ENCODE results near the gene LRTM2. TPM values are rescaled to one million over a fixed set of nuclear protein-coding genes. Genes with fewer than 3 reads are reported as not detected.
A peak's percentile ranks its signal among the peaks of the same experiment; 100 is the strongest.

Gene LRTM2
- total RNA-seq, 1 donor from 2014 or later: not detected

- intact Hi-C loops (cut with DNase I): no loop called here
- no peaks in the 10 kb centered on the region for H3K36me3 ChIP-seq
- no peak overlapping the region for H3K4me3 ChIP-seq
- peak in 1 of 2 donors; percentile 58 for DNase-seq (ENCODE audit: extremely low spot score in 2 of 2)
- no peaks in the 10 kb centered on the region for H3K27me3 ChIP-seq
- no peak for TF ChIP-seq CTCF (IDR thresholded peaks at IDR 0.05)
- no peak for TF ChIP-seq POLR2AphosphoS5 (IDR thresholded peaks at IDR 0.05; ENCODE audit: insufficient read depth in 1 of 2, low read depth in 1 of 2)
- TF ChIP-seq POLR2A (IDR thresholded peaks at IDR 0.05): no peak
- no peaks in the 10 kb centered on the region for H3K4me1 ChIP-seq
- H3K27ac ChIP-seq: no peak overlapping the region
- H3K9me3 ChIP-seq: no peaks in the 10 kb centered on the region
Observed at GRCh38 chr12:1882405-1882804, 62.0 kb downstream of the LRTM2 start.

- Histone ChIP-seq H3K9me3 (no peaks in the 10 kb centered on the region), H3K4me1 (no peaks in the 10 kb centered on the region), H3K4me3 (no peak overlapping the region), H3K27ac (no peak overlapping the region), H3K36me3 (no peaks in the 10 kb centered on the region), H3K27me3 (no peaks in the 10 kb centered on the region)
- intact Hi-C loops (cut with DNase I): no loop called here
- DNase-seq (ENCODE audit: extremely low spot score in 2 of 2): peak; percentile 64 to 93
- TF ChIP-seq CTCF (IDR thresholded peaks at IDR 0.05) (no peak), POLR2AphosphoS5 (IDR thresholded peaks at IDR 0.05; ENCODE audit: insufficient read depth in 1 of 2, low read depth in 1 of 2) (no peak), POLR2A (IDR thresholded peaks at IDR 0.05) (no peak)
Observed at GRCh38 chr12:1882850-1883470, 62.6 kb downstream of the LRTM2 start.

GRCh38 chr12:1883513-1883912 lies 63.1 kb downstream of the LRTM2 start:
- Histone ChIP-seq H3K27me3 (no peaks in the 10 kb centered on the region), H3K4me3 (no peak overlapping the region), H3K9me3 (no peaks in the 10 kb centered on the region), H3K4me1 (no peaks in the 10 kb centered on the region), H3K27ac (no peak overlapping the region), H3K36me3 (no peaks in the 10 kb centered on the region)
- intact Hi-C loops (cut with DNase I): no loop called here
- peak; percentile 49 to 93 for DNase-seq (ENCODE audit: extremely low spot score in 2 of 2)
- TF ChIP-seq POLR2A (IDR thresholded peaks at IDR 0.05) (no peak), POLR2AphosphoS5 (IDR thresholded peaks at IDR 0.05; ENCODE audit: insufficient read depth in 1 of 2, low read depth in 1 of 2) (no peak), CTCF (IDR thresholded peaks at IDR 0.05) (no peak)

- DNase-seq (ENCODE audit: extremely low spot score in 2 of 2): peak in 1 of 2 donors; percentile 40
- intact Hi-C loops (cut with DNase I): no loop called here
Observed at GRCh38 chr12:1884651-1885050, 64.3 kb downstream of the LRTM2 start.

More at GRCh38 chr12:1884651-1885050, 64.3 kb downstream of the LRTM2 start:
- Histone ChIP-seq H3K27ac (no peak overlapping the region), H3K36me3 (no peaks in the 10 kb centered on the region), H3K4me3 (no peak overlapping the region), H3K9me3 (no peaks in the 10 kb centered on the region), H3K4me1 (no peaks in the 10 kb centered on the region), H3K27me3 (no peaks in the 10 kb centered on the region)
- TF ChIP-seq POLR2AphosphoS5 (IDR thresholded peaks at IDR 0.05; ENCODE audit: insufficient read depth in 1 of 2, low read depth in 1 of 2): no peak
- TF ChIP-seq CTCF (IDR thresholded peaks at IDR 0.05): no peak
- TF ChIP-seq POLR2A (IDR thresholded peaks at IDR 0.05): no peak

All from vagina (tissue), 2 donors.